GM11168 (cell line): ENCODE measurements around the gene ABCA3.

ENCODE experiments used
- in situ Hi-C: fragments of 300-500 bp; cut with MboI; formaldehyde crosslinking; loops from one replicate; pipeline ENCODE4 v1.12.0; 2022; ENCODE audit warnings: low sequenced_read_pairs; ENCODE audit not compliant: unreplicated experiment

The ABCA3 gene

DNA sequence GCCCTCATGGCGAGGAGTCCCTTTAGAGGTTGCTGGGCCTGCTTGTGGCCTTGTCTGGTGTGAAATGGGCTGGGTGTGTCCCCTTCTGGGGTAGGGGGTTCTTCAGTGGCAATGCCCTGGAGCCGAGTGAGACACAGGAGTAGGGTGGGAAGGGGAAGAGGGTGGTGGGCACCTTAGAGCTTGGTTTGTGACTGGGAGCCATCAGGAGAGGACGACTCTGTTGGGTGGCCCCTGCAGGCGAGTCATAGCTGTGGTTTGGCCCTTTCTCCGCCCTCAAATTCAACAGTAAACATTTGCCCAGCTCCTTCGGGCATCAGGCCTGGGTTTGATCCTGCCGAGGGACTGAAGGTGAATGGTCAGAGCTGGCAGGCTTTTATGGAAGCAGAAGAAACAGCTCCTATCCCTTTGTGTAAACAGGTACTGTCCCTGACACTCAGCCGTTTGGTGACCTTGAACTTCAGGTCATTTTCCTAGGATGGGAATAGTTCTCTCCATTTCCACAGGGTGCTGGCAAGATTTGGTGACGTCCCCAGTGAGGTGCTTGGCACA, 114.2 kb downstream of the ABCA3 start:
- in situ Hi-C loops: no loop called here
